Measurements from ENCODE around the gene FAM89A. TPM values are rescaled to one million over a fixed set of nuclear protein-coding genes. Genes with fewer than 3 reads are reported as not detected.

FAM89A gene
- total RNA-seq, 2 experiments from 2014 or later, result 5.6 to 9.7 TPM

- DNase-seq (ENCODE audit: low spot score), result no peak
- Histone ChIP-seq H3K79me2 (ENCODE audit: insufficient read depth, low read depth, low read length) (no peaks in the 10 kb centered on the region), H3K4me2 (ENCODE audit: low read length) (no peak overlapping the region), H4K20me1 (ENCODE audit: insufficient read depth, low read length) (no peaks in the 10 kb centered on the region), H3K36me3 (ENCODE audit: insufficient read depth, low read length) (no peaks in the 10 kb centered on the region), H3K9me2 (ENCODE audit: insufficient read depth, low read length) (no peaks in the 10 kb centered on the region), H3K9me3 (ENCODE audit: low read length) (no peaks in the 10 kb centered on the region), H3K27ac (ENCODE audit: low read depth, low read length, poor library complexity, severe bottlenecking) (no peak overlapping the region), H3K4me3 (ENCODE audit: low read depth, low read length, poor library complexity, severe bottlenecking) (no peak overlapping the region), H2AFZ (ENCODE audit: low read length) (no peak overlapping the region), H3K4me1 (ENCODE audit: insufficient read depth, low read length, poor library complexity, severe bottlenecking) (no peaks in the 10 kb centered on the region)
- POLR2A ChIA-PET, result no interaction called here
- intact Hi-C loops (cut with micrococcal nuclease; ENCODE audit: unreplicated experiment), result no loop called here
- CTCF ChIA-PET (ENCODE audit: unreplicated experiment), result no interaction called here
- BruUV-seq (replicated peaks), result no TSS peak
- TF ChIP-seq, protein P1, sequence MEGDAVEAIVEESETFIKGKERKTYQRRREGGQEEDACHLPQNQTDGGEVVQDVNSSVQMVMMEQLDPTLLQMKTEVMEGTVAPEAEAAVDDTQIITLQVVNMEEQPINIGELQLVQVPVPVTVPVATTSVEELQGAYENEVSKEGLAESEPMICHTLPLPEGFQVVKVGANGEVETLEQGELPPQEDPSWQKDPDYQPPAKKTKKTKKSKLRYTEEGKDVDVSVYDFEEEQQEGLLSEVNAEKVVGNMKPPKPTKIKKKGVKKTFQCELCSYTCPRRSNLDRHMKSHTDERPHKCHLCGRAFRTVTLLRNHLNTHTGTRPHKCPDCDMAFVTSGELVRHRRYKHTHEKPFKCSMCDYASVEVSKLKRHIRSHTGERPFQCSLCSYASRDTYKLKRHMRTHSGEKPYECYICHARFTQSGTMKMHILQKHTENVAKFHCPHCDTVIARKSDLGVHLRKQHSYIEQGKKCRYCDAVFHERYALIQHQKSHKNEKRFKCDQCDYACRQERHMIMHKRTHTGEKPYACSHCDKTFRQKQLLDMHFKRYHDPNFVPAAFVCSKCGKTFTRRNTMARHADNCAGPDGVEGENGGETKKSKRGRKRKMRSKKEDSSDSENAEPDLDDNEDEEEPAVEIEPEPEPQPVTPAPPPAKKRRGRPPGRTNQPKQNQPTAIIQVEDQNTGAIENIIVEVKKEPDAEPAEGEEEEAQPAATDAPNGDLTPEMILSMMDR (conservative IDR thresholded peaks at IDR 0.05; ENCODE audit: low read length), result no peak
Observed at GRCh38 chr1:231075497-231075896, 35.4 kb upstream of the FAM89A start.

DNA sequence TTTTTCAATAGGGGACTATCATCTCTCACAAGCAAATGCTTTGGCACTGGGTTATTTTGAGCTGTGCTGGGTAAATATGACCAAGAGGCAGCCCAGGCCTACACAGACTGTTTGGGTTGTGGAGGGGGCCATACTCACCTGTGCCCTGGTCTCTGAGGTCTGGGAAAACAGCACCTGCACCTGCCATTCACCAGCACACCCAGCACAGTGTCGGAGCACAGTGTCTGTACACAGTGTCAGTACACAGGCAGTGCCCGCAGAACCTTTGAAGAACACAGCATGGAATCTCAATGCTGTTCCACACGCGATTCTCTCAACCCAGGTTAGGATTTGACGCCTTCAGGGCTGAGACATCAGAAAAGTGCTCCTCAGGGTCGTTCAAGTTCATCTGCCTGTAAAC, 35.0 kb upstream of the FAM89A start:
- Histone ChIP-seq H3K4me2 (ENCODE audit: low read length) (no peak overlapping the region), H3K79me2 (ENCODE audit: insufficient read depth, low read depth, low read length) (no peaks in the 10 kb centered on the region), H3K4me3 (ENCODE audit: low read depth, low read length, poor library complexity, severe bottlenecking) (no peak overlapping the region), H3K4me1 (ENCODE audit: insufficient read depth, low read length, poor library complexity, severe bottlenecking) (no peaks in the 10 kb centered on the region), H3K36me3 (ENCODE audit: insufficient read depth, low read length) (no peaks in the 10 kb centered on the region), H4K20me1 (ENCODE audit: insufficient read depth, low read length) (no peaks in the 10 kb centered on the region), H3K9me2 (ENCODE audit: insufficient read depth, low read length) (no peaks in the 10 kb centered on the region), H2AFZ (ENCODE audit: low read length) (no peak overlapping the region), H3K9me3 (ENCODE audit: low read length) (no peaks in the 10 kb centered on the region), H3K27ac (ENCODE audit: low read depth, low read length, poor library complexity, severe bottlenecking) (no peak overlapping the region)
- ChIA-PET CTCF (ENCODE audit: unreplicated experiment) (no interaction called here), POLR2A (no interaction called here)
- intact Hi-C loops (cut with micrococcal nuclease; ENCODE audit: unreplicated experiment), result no loop called here
- no TSS peak for BruUV-seq (replicated peaks)
- TF ChIP-seq EZH2phosphoT487 (IDR thresholded peaks at IDR 0.05; ENCODE audit: borderline replicate concordance, low read depth, low read length), result no peak
- TF ChIP-seq, protein P1 (conservative IDR thresholded peaks at IDR 0.05; ENCODE audit: low read length), result no peak
- no peak for DNase-seq (ENCODE audit: low spot score)

DNA sequence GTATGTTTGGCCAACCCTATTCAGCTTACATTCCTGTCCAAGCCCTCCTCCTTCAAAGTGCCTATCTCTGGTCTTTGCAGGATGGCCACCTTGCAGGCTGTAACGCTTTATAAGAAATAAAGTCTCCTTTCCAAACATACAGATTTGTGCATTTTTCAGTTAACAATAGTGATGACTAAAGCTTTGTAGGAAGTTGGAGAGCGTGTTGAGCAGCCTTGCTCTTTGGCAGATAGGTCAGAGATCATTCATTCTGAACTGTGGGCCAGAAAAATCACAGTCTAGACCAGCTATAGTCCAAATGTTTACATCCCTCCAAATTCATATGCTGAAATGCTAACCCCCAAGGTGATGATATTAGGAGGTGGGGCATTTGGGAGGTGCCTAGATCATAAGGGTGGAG, 34.0 kb upstream of the FAM89A start:
- Histone ChIP-seq H3K4me3 (ENCODE audit: low read depth, low read length, poor library complexity, severe bottlenecking) (no peak overlapping the region), H2AFZ (ENCODE audit: low read length) (no peak overlapping the region), H4K20me1 (ENCODE audit: insufficient read depth, low read length) (no peaks in the 10 kb centered on the region), H3K9me3 (ENCODE audit: low read length) (no peaks in the 10 kb centered on the region), H3K79me2 (ENCODE audit: insufficient read depth, low read depth, low read length) (no peaks in the 10 kb centered on the region), H3K4me2 (ENCODE audit: low read length) (no peak overlapping the region), H3K9me2 (ENCODE audit: insufficient read depth, low read length) (no peaks in the 10 kb centered on the region), H3K27ac (ENCODE audit: low read depth, low read length, poor library complexity, severe bottlenecking) (no peak overlapping the region), H3K36me3 (ENCODE audit: insufficient read depth, low read length) (no peaks in the 10 kb centered on the region), H3K4me1 (ENCODE audit: insufficient read depth, low read length, poor library complexity, severe bottlenecking) (no peaks in the 10 kb centered on the region)
- DNase-seq (ENCODE audit: low spot score), result no peak
- no TSS peak for BruUV-seq (replicated peaks)
- intact Hi-C loops (cut with micrococcal nuclease; ENCODE audit: unreplicated experiment), result no loop called here
- TF ChIP-seq, protein P1 (conservative IDR thresholded peaks at IDR 0.05; ENCODE audit: low read length), result no peak
- TF ChIP-seq EZH2phosphoT487 (IDR thresholded peaks at IDR 0.05; ENCODE audit: borderline replicate concordance, low read depth, low read length), result no peak
- ChIA-PET CTCF (ENCODE audit: unreplicated experiment) (no interaction called here), POLR2A (interaction anchor here (0.5 kb wide), 1 partner anchor 39 kb away, joined by 4 read pairs; no protein-coding TSS in a partner anchor)
